Heart right ventricle (tissue), 16 donors: ENCODE results near the gene MVK. TPM values are rescaled to one million over a fixed set of nuclear protein-coding genes. Genes with fewer than 3 reads are reported as not detected.

Experiments
- ATAC-seq, 8 donors: fragments of 200-7000 bp; cut with Tn5 transposase; one replicate each; pipeline ENCODE4 v1.9.1; 2020; ENCODE audit warnings: mild to moderate bottlenecking in 8 of 8, moderate library complexity in 8 of 8, moderate number of reproducible peaks in 1 of 8
- DNase-seq, 2 donors: peaks; one replicate each; pipeline ENCODE4 v3.0.0-alpha.2; 2020
- H3K27ac ChIP-seq, 10 donors: fragments of 200-600 bp; sonication (generic) in 2 of 10; one replicate each; pipeline versions ENCODE4 v1.5.0 to v1.8.0; 2020 to 2022; ENCODE audit warnings: mild to moderate bottlenecking in 3 of 10
- H3K27me3 ChIP-seq, 7 donors: fragments of 200-600 bp; one replicate each; pipeline ENCODE4 v1.8.0; 2021 to 2022; ENCODE audit warnings: mild to moderate bottlenecking in 2 of 7
- H3K36me3 ChIP-seq, 9 donors: fragments of 200-600 bp; sonication (generic) in 1 of 9; one replicate each; pipeline versions ENCODE4 v1.5.0 to v1.8.0; 2020 to 2022; ENCODE audit warnings: mild to moderate bottlenecking in 2 of 9
- H3K4me1 ChIP-seq, 9 donors: fragments of 200-600 bp; sonication (generic) in 1 of 9; one replicate each; pipeline versions ENCODE4 v1.5.0 to v1.8.0; 2020 to 2022; ENCODE audit warnings: mild to moderate bottlenecking in 4 of 9
- H3K4me3 ChIP-seq, 10 donors: fragments of 200-600 bp; sonication (generic) in 2 of 10; one replicate each; pipeline versions ENCODE4 v1.5.0 to v1.8.0; 2020 to 2022; ENCODE audit warnings: mild to moderate bottlenecking in 7 of 10, moderate library complexity in 2 of 10
- H3K9me3 ChIP-seq, 11 donors: fragments of 200-600 bp in 10 of 11; sonication (generic) in 2 of 11; one replicate each; pipeline versions ENCODE4 v1.5.0 to v1.8.0; 2013 to 2022; ENCODE audit warnings: mild to moderate bottlenecking in 2 of 11, control low read depth in 1 of 11, moderate library complexity in 1 of 11
- CTCF ChIP-seq, 9 donors: fragments of 200-600 bp; sonication (generic) in 2 of 9; IDR thresholded peaks; one replicate each; pipeline versions ENCODE4 v1.5.0 to v1.8.0; 2021 to 2022; ENCODE audit warnings: antibody characterized with exemption in 9 of 9, mild to moderate bottlenecking in 5 of 9, moderate library complexity in 1 of 9
- WGBS, 2 donors: extraction: QIAGEN DNeasy Blood & Tissue Kit; methylation state at CpG; one replicate each; pipeline ENCODE4 v1.1.7; 2013; ENCODE audit warnings: inconsistent platforms in 1 of 2; 5-methylcytosine and 5-hydroxymethylcytosine counted together
- intact Hi-C, 10 donors: fragments of 100-400 bp; cut with DNase I; formaldehyde crosslinking; loops; one replicate each; pipeline versions ENCODE4 v1.11.1 to v1.14.2; 2022
- polyA plus RNA-seq, 2 donors: library from polyadenylated mRNA; stranded (reverse); fragments of 200-250 nt; gene quantifications; one replicate each; pipeline ENCODE4 v1.2.3, GENCODE V29; 2013
- total RNA-seq, 10 donors: library from RNA; stranded (reverse); fragmentation: NEBNext Ultra II Directional in 3 of 10; extraction: Animal tissue kit (Norgen Biotek cat#: 25700) in 3 of 10; gene quantifications; one replicate each; pipeline versions ENCODE4 v1.2.1 to v1.2.4, GENCODE V29; 2021 to 2023
- donor health status: Arrhythmogenic right ventricular cardiomyopathy.
- donor health status: ischemic (EF 13 %, LVEDD 7.1; RV severe dilation, severe dysfunction).
- donor health status: healthy with polysubstance abuse.
- donor health status: DM: no; HTN: yes; CAD: no.
- donor health status: DM: no; HTN: no; CAD: no.
- donor health status: ischemic (EF 25% LVEDD 6.9; RV normal size, moderate dysfunction).
- donor health status: ischemic (EF 25% LVEDD 5.7; RV mildly dilated, moderate dysfunction).
- donor health status: healthy.
- donor health status: DM: yes; HTN: yes; CAD: no.
- donor health status: Ischemic cardiomyopathy.
- donor health status: ischemic (EF 35%, LVEDD 5.7; RV mildly dilated, moderate dysfunction).
- donor health status: nonischemic (EF 11% LVEDD 7.7; RV severe dilation, severe dysfunction).
- donor health status: DM: yes; HTN: yes; CAD: no.
- donor health status: PGD.
- donor health status: ischemic (EF 29% LVEDD 5.4; RV normal size, mild dysfunction).
- donor health status: nonischemic (EF 23%, LVEDD 6.1; RV moderate dilation, normal function).

The MVK gene
- total and polyA plus RNA-seq, 12 donors = 7.9 to 18.1 (median 9.3) TPM

GRCh38 chr12:109583733-109584132 is 10.1 kb downstream of the MVK start:
- Histone ChIP-seq H3K4me1 (no peaks in the 10 kb centered on the region), H3K27ac (no peak overlapping the region), H3K9me3 (no peaks in the 10 kb centered on the region), H3K4me3 (no peak overlapping the region), H3K27me3 (no peaks in the 10 kb centered on the region), H3K36me3 (peaks cover 0 to 93% (median 19%) of the 10 kb centered on the region in 9 donors)
- no peak for TF ChIP-seq CTCF (IDR thresholded peaks at IDR 0.05)
- 95 to 98% methylated on average over 2 of the region's 2 CpGs for WGBS, 2 donors
- intact Hi-C loops = no loop called here
- no peak for ATAC-seq
- DNase-seq = no peak

- Histone ChIP-seq H3K4me3 (no peak overlapping the region), H3K27ac (no peak overlapping the region), H3K9me3 (no peaks in the 10 kb centered on the region), H3K4me1 (no peaks in the 10 kb centered on the region), H3K36me3 (peaks cover 0 to 91% (median 14%) of the 10 kb centered on the region in 9 donors), H3K27me3 (no peaks in the 10 kb centered on the region)
- DNase-seq = no peak
- WGBS, 2 donors = 89 to 92% methylated on average over 10 of the region's 10 CpGs
- no peak for ATAC-seq
- intact Hi-C loops = no loop called here
- TF ChIP-seq CTCF (IDR thresholded peaks at IDR 0.05) = no peak
Measured at GRCh38 chr12:109586385-109587296, 13.0 kb downstream of the MVK start.

- Histone ChIP-seq H3K9me3 (no peaks in the 10 kb centered on the region), H3K4me1 (peaks cover 0 to 11% (median 0%) of the 10 kb centered on the region in 9 donors), H3K27ac (no peak overlapping the region), H3K27me3 (no peaks in the 10 kb centered on the region), H3K36me3 (peaks cover 0 to 92% (median 9%) of the 10 kb centered on the region in 9 donors), H3K4me3 (no peak overlapping the region)
- 92 to 95% methylated on average over 18 of the region's 18 CpGs for WGBS, 2 donors
- DNase-seq (no peak), ATAC-seq (no peak)
- intact Hi-C loops = no loop called here
- no peak for TF ChIP-seq CTCF (IDR thresholded peaks at IDR 0.05)
Measured at GRCh38 chr12:109587921-109588320, 14.3 kb downstream of the MVK start.

- ATAC-seq (no peak), DNase-seq (no peak)
- WGBS, 2 donors = 94% methylated on average over 26 of the region's 26 CpGs
- Histone ChIP-seq H3K27me3 (no peaks in the 10 kb centered on the region), H3K36me3 (peaks cover 0 to 95% (median 7%) of the 10 kb centered on the region in 9 donors), H3K27ac (no peak overlapping the region), H3K4me1 (peaks cover 0 to 16% (median 0%) of the 10 kb centered on the region in 9 donors), H3K4me3 (no peak overlapping the region), H3K9me3 (no peaks in the 10 kb centered on the region)
- intact Hi-C loops = no loop called here
- TF ChIP-seq CTCF (IDR thresholded peaks at IDR 0.05) = no peak
Measured at GRCh38 chr12:109588461-109589239, 15.1 kb downstream of the MVK start.
